B cell (primary cell): ENCODE data around the gene GALNT10. TPM values are rescaled to one million over a fixed set of nuclear protein-coding genes. Genes with fewer than 3 reads are reported as not detected.

Experiments
- ATAC-seq: fragments of 200-7000 bp; cut with Tn5 transposase; one replicate; pipeline ENCODE4 v1.10.0; 2021; ENCODE audit warnings: low read depth, mild to moderate bottlenecking, moderate number of reproducible peaks, moderate library complexity
- CTCF ChIA-PET: fragments of 350-600 bp; sonication (Branson Sonifier 250); formaldehyde crosslinking; loops from one replicate; lab custom pipeline; 2021; ENCODE audit warnings: antibody characterized with exemption, inconsistent platforms; lab: Charles Lee
- POLR2A ChIA-PET: fragments of 350-600 bp; sonication (Branson Sonifier 250); formaldehyde crosslinking; loops from one replicate; lab custom pipeline; 2021; ENCODE audit warnings: antibody characterized with exemption; lab: Charles Lee
- DNase-seq: peaks from one replicate; pipeline ENCODE4 v3.0.0; 2013
- H2AFZ ChIP-seq: 2 replicates; pipeline ENCODE4 v1.6.1; 2012; ENCODE audit warnings: mild to moderate bottlenecking, low read depth, low read length; ENCODE audit not compliant: insufficient read depth, poor library complexity, severe bottlenecking
- H3K27ac ChIP-seq, 2 donors: 1 replicate in 1 of 2; 2 replicates in 1 of 2; pipeline ENCODE4 v1.5.1; 2012 to 2013; ENCODE audit warnings: low read length in 2 of 2, mild to moderate bottlenecking in 2 of 2, moderate library complexity in 1 of 2
- H3K27me3 ChIP-seq, 4 experiments: fragments of 200-600 bp in 1 of 4; sonication (generic) in 1 of 4; replicated peaks in 1 of 4; 1 replicate in 2 of 4; 2 replicates in 2 of 4; pipeline versions ENCODE4 v1.6.1 to v1.7.0; 2013 to 2016; ENCODE audit warnings: low read length in 3 of 4, mild to moderate bottlenecking in 2 of 4, mixed read lengths in 1 of 4, moderate library complexity in 1 of 4; ENCODE audit not compliant: insufficient read depth in 4 of 4, control insufficient read depth in 3 of 4; ENCODE audit errors: control extremely low read depth in 1 of 4
- H3K36me3 ChIP-seq, 2 experiments: replicated peaks in 1 of 2; 1 replicate in 1 of 2; 2 replicates in 1 of 2; pipeline versions ENCODE4 v1.6.1 to v1.7.1; 2013; ENCODE audit warnings: low read length in 1 of 2; ENCODE audit not compliant: insufficient read depth in 2 of 2, control insufficient read depth in 1 of 2; ENCODE audit errors: control extremely low read depth in 1 of 2, extremely low read depth in 1 of 2
- H3K4me1 ChIP-seq, 2 donors: fragments of 200-600 bp in 1 of 2; sonication (generic) in 1 of 2; 1 replicate in 1 of 2; 2 replicates in 1 of 2; pipeline versions ENCODE4 v1.5.1 to v1.6.1; 2013 to 2017; ENCODE audit warnings: low read length in 2 of 2; ENCODE audit not compliant: control insufficient read depth in 2 of 2, insufficient read depth in 2 of 2
- H3K4me2 ChIP-seq: replicated peaks from 2 replicates; pipeline ENCODE3; 2012; ENCODE audit warnings: mild to moderate bottlenecking, low read depth, low read length; ENCODE audit not compliant: poor library complexity, severe bottlenecking
- H3K4me3 ChIP-seq, 5 experiments: fragments of 200-600 bp in 1 of 5; sonication (generic) in 1 of 5; 1 replicate in 3 of 5; 2 replicates in 2 of 5; pipeline versions ENCODE4 v1.5.1 to v1.7.0; 2011 to 2016; ENCODE audit warnings: low read length in 4 of 5, mild to moderate bottlenecking in 4 of 5, low read depth in 2 of 5, control low read depth in 1 of 5, moderate library complexity in 1 of 5; ENCODE audit not compliant: insufficient read depth in 1 of 5; ENCODE audit errors: control extremely low read depth in 1 of 5, extremely low read depth in 1 of 5
- H3K79me2 ChIP-seq: fragments of 200-600 bp; sonication (generic); one replicate; pipeline ENCODE4 v1.6.0; 2016; ENCODE audit warnings: low read length; ENCODE audit not compliant: control insufficient read depth, insufficient read depth
- H3K9ac ChIP-seq: fragments of 200-600 bp; sonication (generic); 2 replicates; pipeline ENCODE4 v1.6.1; 2017; ENCODE audit warnings: mild to moderate bottlenecking, low read length, moderate library complexity
- H3K9me3 ChIP-seq, 3 donors: one replicate each; pipeline versions ENCODE4 v1.6.1 to v1.7.1; 2013; ENCODE audit warnings: low read length in 2 of 3; ENCODE audit not compliant: control insufficient read depth in 2 of 3, insufficient read depth in 1 of 3; ENCODE audit errors: control extremely low read depth in 1 of 3
- H4K20me1 ChIP-seq: 2 replicates; pipeline ENCODE4 v1.6.0; 2012; ENCODE audit warnings: mild to moderate bottlenecking, low read length; ENCODE audit not compliant: insufficient read depth, control insufficient read depth, poor library complexity, severe bottlenecking
- H3K27ac Mint-ChIP-seq: one replicate; pipeline ENCODE4 v1.8.0; 2021; ENCODE audit warnings: mixed read lengths
- H3K27me3 Mint-ChIP-seq: one replicate; pipeline ENCODE4 v1.8.0; 2021; ENCODE audit warnings: mixed read lengths
- H3K4me1 Mint-ChIP-seq: one replicate; pipeline ENCODE4 v1.8.0; 2021; ENCODE audit warnings: mixed read lengths
- H3K4me3 Mint-ChIP-seq: one replicate; pipeline ENCODE4 v1.8.0; 2021; ENCODE audit warnings: mixed read lengths
- H3K9me3 Mint-ChIP-seq: one replicate; pipeline ENCODE4 v1.8.0; 2022; ENCODE audit warnings: mixed read lengths; ENCODE audit not compliant: insufficient read depth
- EZH2 ChIP-seq: IDR thresholded peaks from 2 replicates; pipeline ENCODE4 v1.6.1; 2012; ENCODE audit warnings: borderline replicate concordance, low read depth, mild to moderate bottlenecking, moderate library complexity, low read length; ENCODE audit not compliant: insufficient read depth, poor library complexity, severe bottlenecking
- WGBS: methylation state at CpG from one replicate; pipeline ENCODE4 v1.1.5; 2013; ENCODE audit warnings: missing lambda C conversion rate; ENCODE audit not compliant: insufficient coverage; 5-methylcytosine and 5-hydroxymethylcytosine counted together
- intact Hi-C: fragments of 100-400 bp; cut with micrococcal nuclease; formaldehyde crosslinking; loops from one replicate; pipeline ENCODE4 v1.10.0; 2022
- polyA plus RNA-seq: library from polyadenylated mRNA; depleted of rRNA; stranded (reverse); fragments of >200 nt; gene quantifications from 2 replicates; pipeline ENCODE4 v1.2.3, GENCODE V29; 2012
- total RNA-seq, 2 donors: library from RNA; stranded (reverse); fragments of 120-200 nt in 1 of 2; gene quantifications; 1 replicate in 1 of 2; 2 replicates in 1 of 2; pipeline versions ENCODE4 v1.2.3 to v1.2.4, GENCODE V29; 2013 to 2022
- TF ChIP-seq, protein P1 (sequence below): fragments of 200-600 bp; IDR thresholded peaks from one replicate; pipeline ENCODE4 v1.8.0; 2022; ENCODE audit warnings: antibody characterized with exemption, mild to moderate bottlenecking

Gene GALNT10
- total and polyA plus RNA-seq, 2 donors (not counting 1 experiment from before 2014, with no cell fraction given) = 27.7 to 42.8 TPM

GRCh38 chr5:154352960-154353548 lies 162.5 kb downstream of the GALNT10 start:
- H3K9me3 ChIP-seq = no peaks in the 10 kb centered on the region
- ChIA-PET POLR2A (no interaction called here), CTCF (interaction anchor here (0.7 kb wide), 1 partner anchor 174 kb away, joined by 3 read pairs; no protein-coding TSS in a partner anchor)
- H3K36me3 ChIP-seq = peaks cover 0 to 28% of the 10 kb centered on the region in 2 experiments
- Mint-ChIP-seq H3K4me3 (no peak overlapping the region), H3K27me3 (no peaks in the 10 kb centered on the region), H3K4me1 (no peaks in the 10 kb centered on the region), H3K27ac (no peak overlapping the region), H3K9me3 (no peaks in the 10 kb centered on the region)
- TF ChIP-seq, protein P1, sequence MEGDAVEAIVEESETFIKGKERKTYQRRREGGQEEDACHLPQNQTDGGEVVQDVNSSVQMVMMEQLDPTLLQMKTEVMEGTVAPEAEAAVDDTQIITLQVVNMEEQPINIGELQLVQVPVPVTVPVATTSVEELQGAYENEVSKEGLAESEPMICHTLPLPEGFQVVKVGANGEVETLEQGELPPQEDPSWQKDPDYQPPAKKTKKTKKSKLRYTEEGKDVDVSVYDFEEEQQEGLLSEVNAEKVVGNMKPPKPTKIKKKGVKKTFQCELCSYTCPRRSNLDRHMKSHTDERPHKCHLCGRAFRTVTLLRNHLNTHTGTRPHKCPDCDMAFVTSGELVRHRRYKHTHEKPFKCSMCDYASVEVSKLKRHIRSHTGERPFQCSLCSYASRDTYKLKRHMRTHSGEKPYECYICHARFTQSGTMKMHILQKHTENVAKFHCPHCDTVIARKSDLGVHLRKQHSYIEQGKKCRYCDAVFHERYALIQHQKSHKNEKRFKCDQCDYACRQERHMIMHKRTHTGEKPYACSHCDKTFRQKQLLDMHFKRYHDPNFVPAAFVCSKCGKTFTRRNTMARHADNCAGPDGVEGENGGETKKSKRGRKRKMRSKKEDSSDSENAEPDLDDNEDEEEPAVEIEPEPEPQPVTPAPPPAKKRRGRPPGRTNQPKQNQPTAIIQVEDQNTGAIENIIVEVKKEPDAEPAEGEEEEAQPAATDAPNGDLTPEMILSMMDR = no peak
- no peak for TF ChIP-seq EZH2
- no peaks in the 10 kb centered on the region for H3K27me3 ChIP-seq
- no peak overlapping the region for H3K9ac ChIP-seq
- no peak overlapping the region for H3K4me2 ChIP-seq
- no peak for ATAC-seq
- no peak overlapping the region for H3K27ac ChIP-seq
- H3K4me3 ChIP-seq = no peak overlapping the region
- H4K20me1 ChIP-seq = peaks cover 7% of the 10 kb centered on the region
- no peaks in the 10 kb centered on the region for H3K4me1 ChIP-seq
- 93% methylated on average over 5 of the region's 11 CpGs for WGBS
- intact Hi-C loops = no loop called here
- no peaks in the 10 kb centered on the region for H3K79me2 ChIP-seq
- H2AFZ ChIP-seq = no peak overlapping the region
- DNase-seq = no peak

DNA sequence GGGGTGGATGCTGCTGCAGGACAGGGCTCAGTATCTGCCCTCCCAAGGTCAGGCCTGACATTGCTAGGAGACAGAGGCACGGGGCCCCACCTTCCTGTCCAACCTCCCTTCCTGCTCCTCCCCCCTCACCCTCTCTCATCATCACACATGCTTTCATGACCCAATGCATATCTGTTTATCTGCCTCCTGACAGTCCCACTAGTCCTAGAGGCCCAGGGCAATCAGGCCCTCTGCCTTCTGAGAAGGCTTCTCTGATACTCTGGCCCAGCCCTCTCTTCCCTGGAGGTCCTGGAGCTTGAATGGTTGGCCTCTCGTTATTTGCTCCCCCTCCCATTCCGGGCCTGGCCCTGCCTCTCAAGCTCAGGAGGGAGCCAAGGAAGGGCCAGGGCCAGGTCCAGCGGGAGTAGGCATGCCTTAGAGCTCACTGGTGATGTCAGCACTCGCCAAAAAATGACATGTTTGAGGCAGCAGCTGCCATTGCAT lies 164.6 kb downstream of the GALNT10 start:
- Histone ChIP-seq H2AFZ (no peak overlapping the region), H3K36me3 (peaks cover 0 to 28% of the 10 kb centered on the region in 2 experiments), H3K27ac (no peak overlapping the region), H4K20me1 (peaks cover 7% of the 10 kb centered on the region), H3K79me2 (no peaks in the 10 kb centered on the region), H3K4me1 (no peaks in the 10 kb centered on the region), H3K27me3 (no peaks in the 10 kb centered on the region), H3K4me2 (no peak overlapping the region), H3K4me3 (no peak overlapping the region), H3K9me3 (no peaks in the 10 kb centered on the region), H3K9ac (no peak overlapping the region)
- ChIA-PET POLR2A (no interaction called here), CTCF (no interaction called here)
- H3K27ac Mint-ChIP-seq = no peak overlapping the region
- DNase-seq (no peak), ATAC-seq (no peak)
- WGBS = 90% methylated on average over 3 of the region's 5 CpGs
- intact Hi-C loops = no loop called here
- H3K27me3 Mint-ChIP-seq = no peaks in the 10 kb centered on the region
- no peaks in the 10 kb centered on the region for H3K4me1 Mint-ChIP-seq
- TF ChIP-seq, protein P1 = no peak
- TF ChIP-seq EZH2 = no peak
- no peaks in the 10 kb centered on the region for H3K9me3 Mint-ChIP-seq
- H3K4me3 Mint-ChIP-seq = no peak overlapping the region
